Chondrocyte (in vitro differentiated cells): ENCODE results near the gene PLA1A. TPM values are rescaled to one million over a fixed set of nuclear protein-coding genes. Genes with fewer than 3 reads are reported as not detected.

ENCODE experiments used
- DNase-seq: peaks from one replicate; pipeline ENCODE4 v3.0.0; 2021; ENCODE audit warnings: mixed read lengths, low spot score
- H3K27ac Mint-ChIP-seq: one replicate; pipeline ENCODE4 v1.8.0; 2021; ENCODE audit warnings: mild to moderate bottlenecking, moderate library complexity, mixed read lengths; ENCODE audit not compliant: unreplicated experiment
- H3K27me3 Mint-ChIP-seq: 2 replicates; pipeline ENCODE4 v1.8.0; 2021; ENCODE audit warnings: low read depth, mixed read lengths
- H3K36me3 Mint-ChIP-seq: 2 replicates; pipeline ENCODE4 v1.8.0; 2021; ENCODE audit warnings: low read depth, mixed read lengths
- H3K4me1 Mint-ChIP-seq: 2 replicates; pipeline ENCODE4 v1.8.0; 2021; ENCODE audit warnings: low read depth, mild to moderate bottlenecking, mixed read lengths
- H3K4me3 Mint-ChIP-seq: one replicate; pipeline ENCODE4 v1.8.0; 2021; ENCODE audit warnings: mild to moderate bottlenecking, moderate library complexity, mixed read lengths; ENCODE audit not compliant: unreplicated experiment
- H3K9me3 Mint-ChIP-seq: 2 replicates; pipeline ENCODE4 v1.8.0; 2021; ENCODE audit warnings: low read depth, mixed read lengths
- total RNA-seq: library from RNA; stranded (reverse); gene quantifications from 3 replicates; pipeline ENCODE4 v1.2.1, GENCODE V29; 2021
- TF ChIP-seq, protein P1 (sequence below): fragments of 200-600 bp; sonication (generic); IDR thresholded peaks from 2 replicates; pipeline ENCODE4 v1.5.0; 2021; ENCODE audit warnings: antibody characterized with exemption, mild to moderate bottlenecking, moderate library complexity

Gene PLA1A
- total RNA-seq, 1 donor from 2014 or later: 0.55 TPM

DNA sequence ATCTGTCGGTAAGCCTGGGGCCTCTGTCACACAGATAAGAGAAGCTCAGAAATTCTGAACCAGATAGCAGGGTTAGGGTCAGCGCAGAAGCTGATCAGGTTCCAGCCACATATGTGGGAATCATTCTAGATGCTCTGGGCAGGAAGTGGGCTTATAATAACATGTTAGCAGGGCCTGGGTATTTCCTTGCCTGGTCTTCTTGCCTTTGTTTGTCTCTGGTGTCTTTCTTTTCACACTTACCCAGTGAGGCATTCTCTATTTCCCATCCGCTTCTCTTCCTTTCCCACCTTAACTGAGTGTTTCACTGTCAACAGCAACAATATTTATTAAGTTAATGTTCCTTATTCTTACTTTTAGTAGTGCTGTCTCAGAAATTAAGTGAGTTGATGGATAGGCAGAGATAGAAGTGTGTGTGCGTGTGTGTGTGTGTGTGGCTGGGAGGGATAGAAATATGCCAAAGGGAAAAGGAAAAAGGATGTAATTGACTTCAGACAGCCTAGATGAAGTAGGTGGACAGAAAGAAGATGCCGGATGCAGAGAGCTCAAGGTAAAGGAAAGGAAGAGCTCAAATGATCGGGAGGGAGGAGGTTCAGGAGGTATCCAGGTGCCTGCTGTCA is 2.0 kb downstream of the PLA1A start:
- peaks cover 1% of the 10 kb centered on the region for H3K27me3 Mint-ChIP-seq
- no peak for DNase-seq
- no peaks in the 10 kb centered on the region for H3K36me3 Mint-ChIP-seq
- H3K4me1 Mint-ChIP-seq: peaks cover 23% of the 10 kb centered on the region
- TF ChIP-seq, protein P1, sequence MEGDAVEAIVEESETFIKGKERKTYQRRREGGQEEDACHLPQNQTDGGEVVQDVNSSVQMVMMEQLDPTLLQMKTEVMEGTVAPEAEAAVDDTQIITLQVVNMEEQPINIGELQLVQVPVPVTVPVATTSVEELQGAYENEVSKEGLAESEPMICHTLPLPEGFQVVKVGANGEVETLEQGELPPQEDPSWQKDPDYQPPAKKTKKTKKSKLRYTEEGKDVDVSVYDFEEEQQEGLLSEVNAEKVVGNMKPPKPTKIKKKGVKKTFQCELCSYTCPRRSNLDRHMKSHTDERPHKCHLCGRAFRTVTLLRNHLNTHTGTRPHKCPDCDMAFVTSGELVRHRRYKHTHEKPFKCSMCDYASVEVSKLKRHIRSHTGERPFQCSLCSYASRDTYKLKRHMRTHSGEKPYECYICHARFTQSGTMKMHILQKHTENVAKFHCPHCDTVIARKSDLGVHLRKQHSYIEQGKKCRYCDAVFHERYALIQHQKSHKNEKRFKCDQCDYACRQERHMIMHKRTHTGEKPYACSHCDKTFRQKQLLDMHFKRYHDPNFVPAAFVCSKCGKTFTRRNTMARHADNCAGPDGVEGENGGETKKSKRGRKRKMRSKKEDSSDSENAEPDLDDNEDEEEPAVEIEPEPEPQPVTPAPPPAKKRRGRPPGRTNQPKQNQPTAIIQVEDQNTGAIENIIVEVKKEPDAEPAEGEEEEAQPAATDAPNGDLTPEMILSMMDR: no peak
- H3K4me3 Mint-ChIP-seq: no peak overlapping the region
- no peaks in the 10 kb centered on the region for H3K9me3 Mint-ChIP-seq
- H3K27ac Mint-ChIP-seq: no peak overlapping the region

DNA sequence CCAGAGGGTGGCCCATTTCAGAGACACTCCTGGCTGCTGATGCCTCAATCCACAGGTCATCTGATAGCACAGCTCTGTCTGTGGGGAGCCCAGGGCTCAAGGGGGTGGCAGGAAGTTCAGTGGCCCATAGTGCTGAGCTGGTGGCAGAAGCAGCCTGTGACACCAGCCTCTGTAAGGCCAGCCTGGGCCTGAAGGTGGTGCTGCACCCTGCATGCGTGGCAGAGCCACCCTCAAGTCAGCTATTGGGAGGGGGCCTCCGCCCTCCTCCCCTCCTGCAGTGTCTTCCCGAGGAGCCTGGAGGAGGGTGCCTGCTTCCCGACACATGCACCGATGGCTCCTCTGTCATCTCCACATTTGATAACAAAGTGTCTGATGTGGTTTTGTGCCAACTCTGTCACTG is 3.0 kb downstream of the PLA1A start:
- Mint-ChIP-seq H3K27ac (no peak overlapping the region), H3K4me1 (peaks cover 20% of the 10 kb centered on the region), H3K27me3 (peaks cover 1% of the 10 kb centered on the region), H3K9me3 (no peaks in the 10 kb centered on the region), H3K36me3 (no peaks in the 10 kb centered on the region), H3K4me3 (no peak overlapping the region)
- no peak for DNase-seq
- TF ChIP-seq, protein P1: peak; percentile 45

DNA sequence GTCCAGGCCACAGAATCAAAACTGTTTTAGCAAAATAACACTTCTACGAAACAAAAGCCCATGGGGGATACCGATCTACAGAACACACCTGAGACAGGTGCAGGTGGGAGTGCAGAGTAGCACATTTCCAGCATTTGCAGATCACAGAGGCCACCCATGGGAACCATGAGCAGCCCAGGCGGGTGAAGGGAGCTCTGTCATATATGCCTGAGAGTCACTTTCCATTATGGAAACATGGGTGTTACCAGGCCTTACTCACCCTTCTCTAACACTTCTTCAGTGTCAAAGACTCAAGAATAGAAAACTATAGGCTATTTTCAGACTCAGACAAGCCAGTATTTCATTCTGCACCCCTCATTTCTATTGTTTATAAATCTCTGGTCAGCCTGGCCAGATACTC is 3.5 kb downstream of the PLA1A start:
- Mint-ChIP-seq H3K9me3 (no peaks in the 10 kb centered on the region), H3K27ac (no peak overlapping the region), H3K27me3 (peaks cover 1% of the 10 kb centered on the region), H3K4me1 (peaks cover 16% of the 10 kb centered on the region), H3K36me3 (no peaks in the 10 kb centered on the region), H3K4me3 (no peak overlapping the region)
- TF ChIP-seq, protein P1: no peak
- no peak for DNase-seq

DNA sequence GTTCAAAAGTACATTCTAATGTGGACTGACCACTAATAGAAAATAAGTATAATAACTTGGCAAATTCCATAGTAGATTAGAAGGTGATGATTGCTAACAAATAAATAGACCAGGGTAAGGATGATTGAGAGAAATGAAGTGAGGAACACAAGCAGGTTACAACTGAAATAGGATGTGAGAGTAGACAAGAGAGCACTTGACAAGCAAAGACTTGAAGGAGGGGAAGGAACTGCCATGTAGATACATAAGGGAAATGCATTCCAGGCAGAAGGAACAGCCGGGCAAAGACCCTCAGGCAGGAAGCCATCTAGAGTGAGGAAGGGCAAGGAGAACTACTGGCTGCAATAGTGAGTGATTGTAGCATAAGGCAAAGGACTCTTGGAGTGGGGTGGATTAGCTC is 5.0 kb downstream of the PLA1A start:
- H3K9me3 Mint-ChIP-seq: no peaks in the 10 kb centered on the region
- no peaks in the 10 kb centered on the region for H3K36me3 Mint-ChIP-seq
- no peak overlapping the region for H3K27ac Mint-ChIP-seq
- no peak for DNase-seq
- H3K4me1 Mint-ChIP-seq: peaks cover 9% of the 10 kb centered on the region
- H3K4me3 Mint-ChIP-seq: no peak overlapping the region
- peaks cover 1% of the 10 kb centered on the region for H3K27me3 Mint-ChIP-seq
- TF ChIP-seq, protein P1: no peak

DNA sequence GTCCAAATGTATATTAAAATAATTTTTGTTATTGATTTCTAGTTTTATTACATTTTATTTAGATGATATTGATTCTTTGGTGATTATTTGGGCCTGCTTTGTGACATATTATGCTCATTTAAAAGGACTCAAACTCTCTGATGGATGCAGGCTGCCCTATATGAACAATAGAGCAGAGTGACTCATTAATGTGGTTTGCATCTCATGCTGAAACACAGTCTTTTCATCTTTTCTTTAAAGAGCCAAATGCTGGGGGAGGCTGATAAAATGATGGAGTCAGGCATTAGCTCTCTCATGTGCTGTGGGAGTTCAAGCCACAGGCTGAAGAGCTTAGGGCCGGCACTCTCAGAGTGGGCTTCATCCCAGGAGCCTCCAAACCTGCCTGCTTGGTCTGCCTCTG is 7.2 kb downstream of the PLA1A start:
- Mint-ChIP-seq H3K27me3 (peaks cover 9% of the 10 kb centered on the region), H3K27ac (no peak overlapping the region), H3K9me3 (no peaks in the 10 kb centered on the region), H3K4me3 (no peak overlapping the region), H3K36me3 (no peaks in the 10 kb centered on the region), H3K4me1 (no peaks in the 10 kb centered on the region)
- no peak for DNase-seq
- TF ChIP-seq, protein P1: no peak
